Stimulated activated CD4-positive, alpha-beta T cell treated with anti-CD3 and anti-CD28 coated beads, Interleukin-2, amount 100 ng/mL, for 48 hours (primary cell): ENCODE results near the gene IL22.
"Not testable (repeated sequence)": the region's sequence is repeated elsewhere in the genome, so short reads cannot be mapped to it uniquely, and the experiment has no call there.

ENCODE experiments used
- DNase-seq, 2 donors: peaks; one replicate each; pipeline ENCODE4 v3.0.0-alpha.2; 2020

The IL22 gene

DNA sequence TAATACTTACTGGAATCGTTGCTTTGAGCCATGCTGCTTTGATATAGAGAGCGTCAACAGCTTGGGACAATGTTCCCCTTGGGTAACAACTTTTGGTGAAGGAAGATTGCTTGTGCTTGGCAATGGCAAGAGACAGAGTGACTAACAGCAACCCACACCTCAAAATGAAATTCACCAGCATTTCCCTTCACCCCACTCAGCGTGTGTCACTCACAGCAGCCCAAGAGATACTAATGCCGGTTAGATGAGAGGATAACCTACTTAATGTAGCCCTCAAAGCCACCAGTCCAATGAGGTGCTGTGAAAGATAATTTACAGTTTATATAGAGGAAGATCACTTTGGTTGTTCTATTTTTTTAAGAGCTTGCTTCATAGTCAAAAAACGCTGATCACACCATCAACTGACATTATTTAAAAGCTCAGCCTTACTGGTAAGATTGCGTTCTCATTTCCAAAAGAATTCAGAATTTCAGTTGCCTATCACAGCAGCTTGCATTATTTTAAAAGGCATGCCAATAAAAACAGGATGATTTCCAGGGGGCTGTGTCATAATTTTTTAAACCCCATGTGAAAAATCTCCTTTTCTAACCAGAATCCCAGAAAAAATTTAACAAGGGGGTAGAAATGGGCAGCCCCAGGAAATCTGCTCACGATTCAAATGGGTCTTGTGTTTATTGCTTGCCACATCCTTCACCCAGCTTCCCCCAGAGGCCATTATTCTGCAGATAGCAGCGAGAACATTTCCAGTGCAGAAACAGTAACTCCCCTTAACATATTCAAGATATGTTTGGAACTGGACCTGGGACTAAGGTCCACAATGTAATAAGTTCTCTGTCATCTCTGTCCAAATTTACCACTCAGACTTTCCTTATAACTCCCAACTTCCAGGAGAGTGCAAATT is 27.6 kb downstream of the IL22 start, which contains the start of gene IL26:
Gene IL26 (minus strand): TSS at position 235 of the 901 bp plus-strand sequence. CDS start 54 bp downstream, at position 181.
- no peak for DNase-seq

DNA sequence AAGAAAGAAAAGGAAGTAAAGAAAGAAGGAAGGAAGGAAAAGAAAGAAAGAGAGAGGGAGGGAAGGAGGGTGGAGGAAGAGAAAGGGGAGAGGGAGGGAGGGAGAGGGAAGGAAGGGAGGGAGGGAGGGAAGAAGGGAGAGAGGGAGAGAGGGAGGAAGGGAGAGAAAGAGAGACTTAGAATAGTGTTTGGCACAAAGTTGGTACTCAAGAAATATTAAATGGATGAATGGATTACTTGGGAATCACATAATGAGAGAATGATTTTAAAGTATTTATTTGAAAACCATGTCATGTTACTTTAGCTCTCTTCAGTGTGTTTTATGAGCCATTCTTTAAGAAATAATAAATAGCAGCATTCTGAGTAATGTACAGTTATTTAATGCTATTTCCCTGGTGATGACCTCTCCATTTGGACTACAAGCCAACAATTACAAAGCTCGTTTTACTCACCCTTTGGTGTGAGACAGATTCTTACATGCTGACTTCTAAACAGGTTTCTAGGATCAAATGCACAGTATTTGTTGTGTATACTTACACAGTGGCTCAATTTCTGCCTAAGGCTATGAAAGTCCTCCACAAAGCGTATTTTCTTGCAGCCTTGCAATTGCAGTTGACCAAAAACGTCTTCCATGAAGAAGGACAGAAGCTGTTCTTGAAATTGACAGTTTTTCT is 28.7 kb downstream of the IL22 start:
- DNase-seq: no peak

DNA sequence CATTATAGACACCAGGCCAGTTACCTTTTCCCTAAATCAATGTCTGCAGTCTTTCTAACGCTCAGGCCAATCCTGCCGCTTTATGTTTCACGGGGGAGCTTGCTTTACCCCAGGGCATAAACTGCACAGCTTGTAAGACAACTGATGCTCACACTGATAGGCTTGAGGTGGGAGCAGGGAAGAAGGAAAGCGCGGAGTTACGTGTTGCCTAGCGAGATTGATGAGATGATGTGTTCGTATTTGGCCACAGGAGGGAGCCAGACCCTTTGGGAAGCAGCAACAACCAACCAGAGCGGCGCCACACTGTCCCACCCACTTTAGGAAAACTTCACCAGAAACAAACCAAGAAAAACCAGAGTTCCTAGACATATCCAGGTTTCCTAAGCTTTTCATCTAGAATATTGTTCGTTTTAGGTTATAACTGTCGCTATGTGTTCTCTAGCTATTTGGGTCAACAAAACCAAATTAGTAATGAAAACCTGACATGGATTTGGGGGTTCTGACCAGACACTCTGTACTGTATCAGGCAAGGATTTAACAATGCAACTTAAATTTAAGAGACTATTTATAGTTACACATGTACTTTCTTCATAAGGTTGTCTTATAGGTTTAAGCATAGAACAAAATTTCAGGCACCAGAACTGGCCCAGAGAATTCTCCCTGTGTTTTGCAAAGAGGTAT is 30.2 kb downstream of the IL22 start:
- peak; percentile 56 to 70 for DNase-seq

DNA sequence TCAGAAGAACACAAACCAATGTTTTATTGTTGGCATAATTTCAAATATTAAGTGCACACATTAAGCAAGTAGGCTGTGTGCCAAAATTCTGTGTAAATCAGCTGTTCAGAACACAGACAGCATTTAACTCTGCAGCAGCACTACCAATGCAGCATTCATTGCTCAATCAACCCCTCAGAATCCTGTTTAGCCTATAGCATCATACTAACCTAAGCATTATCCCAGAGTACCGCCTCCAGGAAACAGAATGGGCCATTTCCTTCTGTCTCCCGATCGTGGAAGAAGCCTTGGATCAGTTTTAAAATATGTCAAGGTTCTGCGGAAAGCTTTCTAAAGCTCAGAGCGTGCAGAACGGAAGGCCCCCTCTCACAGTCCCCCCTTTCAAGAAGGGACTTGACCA is 31.1 kb downstream of the IL22 start:
- no peak for DNase-seq

DNA sequence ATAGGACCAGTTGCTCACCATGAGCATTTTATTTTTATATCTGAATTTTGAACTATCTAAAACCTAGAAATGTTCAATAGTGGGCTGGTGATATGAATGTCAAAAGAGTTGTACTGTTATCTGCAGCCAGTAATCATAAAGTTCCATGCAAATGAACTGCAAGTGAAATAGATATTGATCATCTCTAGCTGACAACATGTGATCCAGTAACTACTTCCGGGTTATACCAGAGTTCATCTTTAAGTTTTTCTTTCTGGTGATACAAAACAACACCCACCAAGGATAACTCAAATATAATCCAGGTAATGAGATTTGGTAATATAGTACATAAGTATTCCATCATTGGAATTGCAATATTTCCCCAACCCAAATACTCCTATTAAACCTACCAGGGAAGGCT is 31.9 kb downstream of the IL22 start:
- DNase-seq: no peak

DNA sequence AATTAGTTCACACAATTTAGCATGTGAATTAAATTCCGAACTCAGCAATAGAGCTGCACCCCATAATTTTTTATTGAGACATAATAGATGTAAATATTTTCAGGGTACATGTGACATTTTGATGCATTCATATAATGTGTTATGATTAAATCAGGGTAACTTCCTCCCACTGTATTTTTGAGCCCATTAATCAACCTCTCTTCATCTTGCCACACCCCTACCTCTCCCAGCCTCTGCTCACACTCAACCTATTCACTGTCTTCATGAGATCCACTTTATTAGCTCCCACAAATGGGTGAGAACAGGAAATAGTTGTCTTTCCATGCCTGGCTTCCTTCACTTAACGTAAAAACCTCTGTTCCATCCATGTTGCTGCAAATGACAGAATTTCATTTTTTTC is 42.5 kb downstream of the IL22 start:
- no peak for DNase-seq

DNA sequence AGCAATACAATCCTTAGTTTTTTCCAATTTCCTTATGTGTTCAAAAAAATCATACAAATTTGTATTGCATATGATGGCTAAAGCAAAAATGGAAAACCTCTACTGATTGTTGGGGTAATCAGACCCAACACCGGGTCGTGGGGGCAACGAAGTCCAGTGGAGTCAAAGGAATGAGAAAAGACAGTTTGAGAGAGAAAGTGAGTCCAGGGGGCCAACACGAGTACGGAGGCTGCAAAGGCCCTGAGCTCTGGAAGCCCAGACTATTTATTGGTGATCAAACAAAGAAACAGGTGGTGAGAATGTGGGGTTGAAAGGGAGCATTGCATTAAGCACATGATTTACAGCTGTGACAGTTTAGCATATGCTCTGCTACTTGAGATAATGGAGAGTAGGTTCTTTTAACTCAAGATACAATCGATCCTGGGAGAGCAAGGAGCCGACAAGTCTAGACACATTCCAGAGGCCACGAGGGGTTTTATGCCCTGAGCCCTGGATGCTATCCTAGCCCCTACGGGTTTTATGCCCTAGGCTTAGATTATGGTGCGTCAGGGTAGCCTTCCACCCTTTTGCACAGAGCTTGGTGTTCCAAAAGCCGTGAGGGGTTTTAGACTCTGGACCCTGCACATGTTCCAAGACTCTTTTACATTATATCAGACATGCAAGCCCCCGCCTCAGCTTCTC is 44.2 kb downstream of the IL22 start:
- not testable (repeated sequence) for DNase-seq

DNA sequence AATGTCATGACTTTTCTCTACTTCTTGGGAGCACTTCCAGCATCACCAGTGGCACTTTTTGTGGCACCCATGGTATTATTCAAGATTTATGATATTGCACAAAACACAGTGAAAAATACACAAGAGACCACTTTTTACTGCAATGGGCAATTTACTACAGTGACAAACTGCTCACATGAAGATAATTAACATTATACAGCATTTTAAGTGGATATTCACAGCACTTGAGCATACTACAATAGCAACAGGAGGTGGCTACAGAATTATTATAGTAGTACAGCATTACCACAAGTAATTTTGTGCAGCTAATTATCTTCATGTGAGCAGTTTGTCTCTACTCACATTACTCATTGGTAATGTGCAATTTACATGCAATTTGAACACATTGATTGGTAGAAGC is 46.1 kb downstream of the IL22 start:
- no peak for DNase-seq

DNA sequence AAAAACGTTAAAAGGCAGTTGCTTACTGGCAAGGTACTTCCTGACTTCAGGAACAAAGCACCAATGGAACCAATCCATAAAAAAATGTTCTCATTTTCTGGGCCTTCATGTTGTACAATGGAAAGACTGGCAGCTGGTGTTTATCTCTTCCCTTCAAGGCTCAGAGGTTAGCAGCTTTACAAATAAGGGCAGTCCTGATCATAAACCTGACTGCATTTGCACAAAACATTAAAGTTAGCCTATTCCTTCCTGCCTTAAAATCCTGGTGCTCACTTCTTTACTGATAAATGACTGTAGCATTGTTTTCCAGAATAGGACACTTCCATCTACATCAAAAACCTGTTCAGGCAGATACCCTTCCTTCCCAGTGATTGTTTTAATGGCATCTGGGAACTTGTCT is 47.0 kb downstream of the IL22 start:
- no peak for DNase-seq

DNA sequence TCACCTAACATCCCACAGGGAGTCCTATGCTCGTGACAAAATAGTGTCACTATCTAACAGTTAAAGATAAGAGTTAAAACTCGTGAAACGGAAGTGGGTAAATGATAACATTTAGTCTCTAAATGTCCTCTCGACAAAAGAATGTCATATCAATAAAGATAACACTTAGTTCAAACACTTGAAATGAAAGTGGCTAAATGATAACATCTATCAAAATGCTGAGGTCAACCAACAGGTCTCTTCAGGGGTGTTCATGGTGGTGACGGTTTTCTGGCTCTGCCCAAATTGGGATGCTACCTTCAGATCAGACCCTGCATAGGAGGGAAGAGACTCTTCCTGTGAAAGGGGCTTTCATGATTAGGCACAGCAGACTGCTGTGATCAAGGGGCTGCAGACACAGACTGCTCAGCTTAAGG is 49.9 kb downstream of the IL22 start:
- no peak for DNase-seq

DNA sequence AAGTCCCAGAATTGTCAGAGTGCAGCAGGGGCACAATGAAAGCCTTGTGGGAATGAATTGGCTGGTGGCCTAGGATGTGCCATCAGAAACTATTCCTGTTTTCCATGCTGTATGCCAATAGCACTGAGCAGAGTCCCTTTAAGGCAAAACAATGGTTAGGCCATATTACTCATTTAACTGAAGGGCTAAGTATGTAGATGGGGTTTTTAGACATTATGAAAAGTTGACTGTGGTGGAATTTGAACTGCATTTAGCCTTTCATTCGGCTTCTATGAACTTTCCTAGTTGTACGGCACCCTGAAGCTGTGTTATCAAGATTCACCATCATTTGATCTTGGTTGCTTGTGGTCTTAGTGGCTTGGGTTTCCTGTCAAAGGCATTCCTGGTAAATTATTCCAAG is 52.5 kb downstream of the IL22 start:
- DNase-seq: no peak

DNA sequence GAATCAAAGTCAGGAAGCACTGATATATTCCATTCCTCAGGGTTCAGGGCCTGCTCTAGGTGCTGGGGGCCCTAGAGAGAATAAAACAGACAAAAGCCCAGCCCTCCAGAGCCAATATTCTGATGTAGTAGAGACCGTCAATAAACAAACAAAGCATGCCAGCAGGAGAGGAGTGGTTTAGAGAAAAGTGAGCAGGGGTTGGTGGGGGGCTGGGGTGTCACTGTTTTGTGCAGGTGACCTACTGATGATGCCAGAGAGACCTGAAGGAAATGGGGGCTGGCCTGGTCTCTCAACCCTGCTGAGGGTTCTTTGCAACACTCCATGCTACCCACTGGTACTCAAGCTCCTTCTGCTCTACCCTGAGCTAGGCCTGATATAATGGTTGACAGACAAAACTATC is 54.3 kb downstream of the IL22 start:
- DNase-seq: no peak

DNA sequence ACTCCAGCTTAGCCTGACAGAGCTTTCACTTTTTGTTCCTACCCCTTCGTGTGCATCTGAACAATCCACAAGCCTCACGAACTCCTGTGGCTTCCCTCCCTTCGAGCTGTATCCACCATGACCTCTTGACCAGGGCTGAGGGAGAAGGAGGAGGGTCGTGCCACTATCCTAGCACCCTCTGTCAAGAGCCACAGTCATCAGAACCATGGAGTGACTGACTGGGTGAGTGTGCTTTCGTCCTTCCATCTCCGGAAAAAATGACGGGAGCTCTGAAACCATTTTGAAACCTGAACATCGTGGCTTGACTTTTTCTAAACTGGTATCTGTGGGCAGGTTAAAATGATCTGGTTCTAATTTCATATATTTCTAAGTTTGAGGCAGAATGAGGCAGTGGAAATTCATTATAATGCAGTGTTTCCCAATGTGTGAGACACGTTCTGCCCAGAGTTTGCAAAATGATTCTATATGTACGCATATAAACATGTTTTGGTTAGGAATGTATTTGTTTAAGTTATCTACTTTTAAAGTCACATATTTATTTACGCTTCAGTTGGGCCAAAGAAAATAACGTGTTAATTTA is 54.8 kb downstream of the IL22 start:
- DNase-seq: no peak
